IPS-15b (cell line): ENCODE data around the gene AP4B1.
"Not testable (repeated sequence)": the region's sequence is repeated elsewhere in the genome, so short reads cannot be mapped to it uniquely, and the experiment has no call there.

Experiments
- H3K27me3 ChIP-seq: one replicate; pipeline ENCODE4 v1.6.1; 2013; ENCODE audit warnings: low read length; ENCODE audit not compliant: control insufficient read depth, insufficient read depth
- H3K36me3 ChIP-seq: one replicate; pipeline ENCODE4 v1.6.1; 2013; ENCODE audit warnings: low read length; ENCODE audit not compliant: control insufficient read depth, insufficient read depth
- H3K4me1 ChIP-seq: one replicate; pipeline ENCODE4 v1.6.1; 2013; ENCODE audit warnings: mild to moderate bottlenecking, low read length; ENCODE audit not compliant: control insufficient read depth, insufficient read depth
- H3K4me3 ChIP-seq: one replicate; pipeline ENCODE4 v1.5.1; 2013; ENCODE audit warnings: low read depth, low read length
- H3K9ac ChIP-seq: one replicate; pipeline ENCODE4 v1.6.1; 2013; ENCODE audit warnings: low read depth, mild to moderate bottlenecking, low read length
- H3K9me3 ChIP-seq: one replicate; pipeline ENCODE4 v1.6.1; 2013; ENCODE audit warnings: mild to moderate bottlenecking, low read length; ENCODE audit not compliant: control insufficient read depth, insufficient read depth

AP4B1 gene

GRCh38 chr1:113860891-113861290 lies 43.7 kb downstream of the AP4B1 start:
- H3K27me3 ChIP-seq = no peaks in the 10 kb centered on the region
- no peak overlapping the region for H3K9ac ChIP-seq
- no peaks in the 10 kb centered on the region for H3K4me1 ChIP-seq
- no peaks in the 10 kb centered on the region for H3K9me3 ChIP-seq
- H3K36me3 ChIP-seq = no peaks in the 10 kb centered on the region
- no peak overlapping the region for H3K4me3 ChIP-seq

GRCh38 chr1:113859478-113860175 lies 45.0 kb downstream of the AP4B1 start:
- no peak overlapping the region for H3K4me3 ChIP-seq
- H3K9ac ChIP-seq = no peak overlapping the region
- no peaks in the 10 kb centered on the region for H3K9me3 ChIP-seq
- no peaks in the 10 kb centered on the region for H3K36me3 ChIP-seq
- no peaks in the 10 kb centered on the region for H3K27me3 ChIP-seq
- H3K4me1 ChIP-seq = no peaks in the 10 kb centered on the region

- H3K36me3 ChIP-seq = no peaks in the 10 kb centered on the region
- H3K4me1 ChIP-seq = no peaks in the 10 kb centered on the region
- H3K27me3 ChIP-seq = no peaks in the 10 kb centered on the region
- no peak overlapping the region for H3K4me3 ChIP-seq
- H3K9me3 ChIP-seq = no peaks in the 10 kb centered on the region
- no peak overlapping the region for H3K9ac ChIP-seq
Measured at GRCh38 chr1:113858982-113859381, 45.6 kb downstream of the AP4B1 start.

- Histone ChIP-seq H3K9ac (no peak overlapping the region), H3K4me3 (no peak overlapping the region), H3K9me3 (no peaks in the 10 kb centered on the region), H3K4me1 (no peaks in the 10 kb centered on the region), H3K27me3 (no peaks in the 10 kb centered on the region), H3K36me3 (no peaks in the 10 kb centered on the region)
Measured at GRCh38 chr1:113858418-113858817, 46.2 kb downstream of the AP4B1 start.

- H3K9me3 ChIP-seq = no peaks in the 10 kb centered on the region
- no peak overlapping the region for H3K4me3 ChIP-seq
- no peaks in the 10 kb centered on the region for H3K27me3 ChIP-seq
- no peak overlapping the region for H3K9ac ChIP-seq
- no peaks in the 10 kb centered on the region for H3K36me3 ChIP-seq
- no peaks in the 10 kb centered on the region for H3K4me1 ChIP-seq
Measured at GRCh38 chr1:113857776-113858175, 46.8 kb downstream of the AP4B1 start.

- Histone ChIP-seq H3K4me3 (no peak overlapping the region), H3K27me3 (no peaks in the 10 kb centered on the region), H3K9me3 (no peaks in the 10 kb centered on the region), H3K9ac (no peak overlapping the region), H3K36me3 (no peaks in the 10 kb centered on the region), H3K4me1 (no peaks in the 10 kb centered on the region)
Measured at GRCh38 chr1:113856401-113856790, 48.2 kb downstream of the AP4B1 start.

- H3K27me3 ChIP-seq = no peaks in the 10 kb centered on the region
- no peak overlapping the region for H3K9ac ChIP-seq
- no peaks in the 10 kb centered on the region for H3K9me3 ChIP-seq
- no peak overlapping the region for H3K4me3 ChIP-seq
- no peaks in the 10 kb centered on the region for H3K4me1 ChIP-seq
- no peaks in the 10 kb centered on the region for H3K36me3 ChIP-seq
Measured at GRCh38 chr1:113855630-113856400, 48.8 kb downstream of the AP4B1 start.

- Histone ChIP-seq H3K36me3 (no peaks in the 10 kb centered on the region), H3K4me3 (no peak overlapping the region), H3K4me1 (no peaks in the 10 kb centered on the region), H3K9me3 (no peaks in the 10 kb centered on the region), H3K9ac (no peak overlapping the region), H3K27me3 (no peaks in the 10 kb centered on the region)
Measured at GRCh38 chr1:113854234-113854633, 50.4 kb downstream of the AP4B1 start.

- H3K4me1 ChIP-seq, H3K4me3 ChIP-seq, H3K9me3 ChIP-seq, H3K27me3 ChIP-seq, H3K36me3 ChIP-seq, H3K9ac ChIP-seq: not testable (repeated sequence)
Measured at GRCh38 chr1:113852694-113853093, 51.9 kb downstream of the AP4B1 start.

GRCh38 chr1:113850127-113850796 lies 54.3 kb downstream of the AP4B1 start:
- H3K27me3 ChIP-seq = no peaks in the 10 kb centered on the region
- H3K36me3 ChIP-seq = no peaks in the 10 kb centered on the region
- no peak overlapping the region for H3K9ac ChIP-seq
- H3K4me1 ChIP-seq = no peaks in the 10 kb centered on the region
- H3K9me3 ChIP-seq = no peaks in the 10 kb centered on the region
- no peak overlapping the region for H3K4me3 ChIP-seq

- no peaks in the 10 kb centered on the region for H3K36me3 ChIP-seq
- no peaks in the 10 kb centered on the region for H3K4me1 ChIP-seq
- no peaks in the 10 kb centered on the region for H3K27me3 ChIP-seq
- no peak overlapping the region for H3K9ac ChIP-seq
- H3K9me3 ChIP-seq = no peaks in the 10 kb centered on the region
- no peak overlapping the region for H3K4me3 ChIP-seq
Measured at GRCh38 chr1:113849072-113849471, 55.5 kb downstream of the AP4B1 start.
